ENCODE measurements around the gene UROC1. TPM values are rescaled to one million over a fixed set of nuclear protein-coding genes. Genes with fewer than 3 reads are reported as not detected.
"Not testable (repeated sequence)": the region's sequence is repeated elsewhere in the genome, so short reads cannot be mapped to it uniquely, and the experiment has no call there.

The UROC1 gene
- total RNA-seq, 1 donor from 2014 or later, result not detected

DNA sequence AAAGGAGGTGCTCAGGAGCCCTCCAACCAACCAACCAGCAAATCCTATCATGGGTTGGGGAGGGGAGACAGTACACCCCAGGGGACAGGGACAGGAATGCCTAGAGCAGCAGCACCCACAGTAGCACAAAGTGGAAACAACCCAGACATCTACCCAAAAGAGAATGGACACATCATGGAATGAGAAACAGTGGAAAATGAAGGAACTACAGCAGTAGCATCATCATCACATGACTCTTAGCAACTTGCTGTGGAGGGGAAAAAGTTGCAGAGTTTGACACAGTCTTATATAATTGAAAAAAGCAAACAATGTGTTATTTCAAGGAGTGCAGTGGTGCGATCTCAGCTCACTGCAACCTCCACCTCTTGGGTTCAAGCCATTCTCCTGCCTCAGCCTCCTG is 30.1 kb upstream of the UROC1 start:
- DNase-seq (ENCODE audit: low read depth), result no peak

DNA sequence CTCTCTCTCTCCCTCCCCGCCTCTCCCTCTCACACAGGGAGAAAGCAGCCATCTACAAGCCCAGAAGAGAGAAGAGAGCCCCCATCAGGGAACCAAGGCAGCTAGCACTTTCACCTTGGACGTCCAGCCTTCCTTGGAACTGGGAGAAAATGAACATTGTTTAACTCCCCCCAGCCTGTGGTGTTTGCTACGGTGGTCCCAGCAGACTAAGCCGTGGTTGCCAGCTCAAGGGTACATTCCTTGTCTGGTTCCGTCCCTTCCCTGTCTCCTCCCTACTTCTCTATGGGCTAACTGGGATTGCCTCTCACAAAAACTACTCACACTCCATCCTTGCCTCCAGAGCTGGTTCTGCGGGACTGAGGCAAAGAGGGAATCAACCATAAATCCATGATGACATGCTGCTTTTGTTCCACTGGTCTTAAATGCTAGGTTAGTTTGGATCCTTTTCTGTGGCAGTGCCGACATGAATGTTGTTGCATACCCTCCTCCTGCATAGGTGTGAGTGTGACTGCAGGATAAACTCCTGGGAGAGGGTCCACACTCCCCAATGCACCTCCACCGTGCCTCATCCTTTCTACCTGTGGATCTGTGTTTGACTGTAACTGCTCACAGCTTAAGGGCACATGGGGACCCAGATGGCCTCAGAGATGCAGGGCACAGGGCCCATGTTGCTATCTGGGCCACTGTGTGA is 29.1 kb upstream of the UROC1 start:
- DNase-seq (ENCODE audit: low read depth), result no peak

DNA sequence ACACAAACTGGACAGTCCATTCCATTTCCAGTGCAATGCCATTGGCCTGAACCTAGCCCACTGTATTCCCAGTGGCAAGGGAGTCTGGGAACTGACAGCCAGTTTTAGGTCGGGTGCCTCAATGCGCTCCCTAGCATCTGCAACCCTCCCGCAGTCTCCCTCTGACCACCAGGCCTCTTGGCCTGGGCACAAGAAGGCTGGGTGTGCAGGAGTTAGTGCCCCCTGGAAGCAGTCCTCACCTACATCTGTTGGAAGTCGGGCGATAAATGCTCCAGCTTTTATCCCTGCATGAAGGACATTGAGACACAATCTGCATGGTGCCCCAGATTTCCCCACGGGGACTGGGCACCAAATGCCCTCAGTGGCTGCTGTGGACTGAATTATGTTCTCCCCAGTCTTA is 28.4 kb upstream of the UROC1 start:
- DNase-seq (ENCODE audit: low read depth), result no peak

DNA sequence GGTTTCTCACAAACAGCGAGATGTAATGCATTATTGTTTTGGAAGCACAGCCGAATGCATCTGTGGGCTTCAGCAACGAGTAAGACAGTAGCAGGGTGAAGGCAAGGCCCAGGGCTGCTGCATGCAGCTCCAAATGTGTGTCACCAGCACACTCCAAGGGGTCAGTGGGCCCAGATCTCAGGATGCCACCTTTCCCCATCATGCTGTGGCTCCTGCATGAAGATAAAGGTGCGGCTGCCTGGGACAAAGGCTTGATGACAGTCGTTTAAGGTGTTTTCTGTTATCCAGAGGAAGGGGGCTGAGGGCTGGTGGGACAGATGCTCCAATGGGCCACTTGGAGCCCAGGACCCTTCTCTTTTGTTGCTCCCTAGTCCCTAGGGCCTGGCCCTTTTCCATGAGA is 28.0 kb upstream of the UROC1 start:
- DNase-seq (ENCODE audit: low read depth), result no peak

DNA sequence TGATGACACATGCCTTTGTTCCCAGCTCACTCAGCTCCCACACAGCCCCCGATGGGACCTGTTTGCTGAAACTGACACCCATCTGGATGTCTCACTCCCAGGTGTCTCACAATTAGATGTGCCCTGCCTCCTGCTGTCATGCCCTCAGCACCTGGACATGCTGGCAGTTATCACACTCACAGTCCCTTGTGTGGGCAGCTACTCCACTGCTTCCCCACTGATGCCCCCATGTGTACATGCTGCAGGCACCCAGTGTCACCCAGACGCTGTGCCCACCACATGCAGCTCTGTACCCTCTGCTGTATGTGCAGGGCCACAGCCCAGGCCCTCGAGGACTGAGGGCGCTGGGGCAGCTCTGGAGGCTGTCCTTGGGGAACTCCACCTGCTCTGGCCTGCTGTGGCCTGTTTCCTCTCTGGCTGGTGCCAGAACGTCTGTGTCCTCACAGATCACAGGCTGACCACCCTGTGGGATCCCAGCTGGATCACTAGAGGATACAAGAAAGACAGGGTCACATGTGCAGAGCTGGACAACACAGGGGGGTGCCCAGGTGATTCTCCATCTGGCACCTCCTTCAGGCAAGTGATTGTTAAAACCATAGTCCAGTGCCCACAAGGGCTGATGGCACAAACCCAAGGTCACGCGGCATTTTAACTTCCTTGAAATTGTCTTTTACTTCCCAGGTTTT is 27.2 kb upstream of the UROC1 start:
- DNase-seq (ENCODE audit: low read depth), result no peak

DNA sequence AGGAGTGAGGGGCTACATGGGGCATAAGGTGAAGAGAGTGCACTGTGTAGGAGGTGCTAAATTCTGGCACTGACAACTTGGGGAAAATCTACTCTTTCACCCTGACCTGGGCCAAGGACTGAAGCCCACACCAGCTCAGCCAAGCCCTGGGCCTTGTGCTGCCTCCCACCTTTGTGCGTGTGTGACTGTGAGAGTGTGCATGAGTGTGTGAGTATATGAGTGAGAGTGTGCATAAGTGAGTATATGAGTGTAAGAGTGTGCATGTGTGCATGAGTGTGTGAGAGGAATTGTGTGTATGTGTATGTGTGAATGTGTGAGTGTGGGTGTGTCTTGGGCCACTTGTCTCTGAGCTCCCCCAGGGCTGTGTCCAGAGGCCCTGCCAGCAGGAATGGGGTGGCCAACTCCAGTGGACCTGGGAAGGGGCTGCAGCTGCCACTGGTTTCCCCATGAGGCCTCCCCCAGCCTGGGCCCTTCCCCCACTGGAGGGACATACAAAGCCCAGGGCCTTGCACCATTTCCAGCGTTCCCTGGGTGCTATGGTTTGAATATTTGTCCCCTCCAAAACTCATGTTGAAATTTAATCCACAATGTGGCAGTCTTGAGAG is 26.0 kb upstream of the UROC1 start:
- DNase-seq (ENCODE audit: low read depth), result no peak

DNA sequence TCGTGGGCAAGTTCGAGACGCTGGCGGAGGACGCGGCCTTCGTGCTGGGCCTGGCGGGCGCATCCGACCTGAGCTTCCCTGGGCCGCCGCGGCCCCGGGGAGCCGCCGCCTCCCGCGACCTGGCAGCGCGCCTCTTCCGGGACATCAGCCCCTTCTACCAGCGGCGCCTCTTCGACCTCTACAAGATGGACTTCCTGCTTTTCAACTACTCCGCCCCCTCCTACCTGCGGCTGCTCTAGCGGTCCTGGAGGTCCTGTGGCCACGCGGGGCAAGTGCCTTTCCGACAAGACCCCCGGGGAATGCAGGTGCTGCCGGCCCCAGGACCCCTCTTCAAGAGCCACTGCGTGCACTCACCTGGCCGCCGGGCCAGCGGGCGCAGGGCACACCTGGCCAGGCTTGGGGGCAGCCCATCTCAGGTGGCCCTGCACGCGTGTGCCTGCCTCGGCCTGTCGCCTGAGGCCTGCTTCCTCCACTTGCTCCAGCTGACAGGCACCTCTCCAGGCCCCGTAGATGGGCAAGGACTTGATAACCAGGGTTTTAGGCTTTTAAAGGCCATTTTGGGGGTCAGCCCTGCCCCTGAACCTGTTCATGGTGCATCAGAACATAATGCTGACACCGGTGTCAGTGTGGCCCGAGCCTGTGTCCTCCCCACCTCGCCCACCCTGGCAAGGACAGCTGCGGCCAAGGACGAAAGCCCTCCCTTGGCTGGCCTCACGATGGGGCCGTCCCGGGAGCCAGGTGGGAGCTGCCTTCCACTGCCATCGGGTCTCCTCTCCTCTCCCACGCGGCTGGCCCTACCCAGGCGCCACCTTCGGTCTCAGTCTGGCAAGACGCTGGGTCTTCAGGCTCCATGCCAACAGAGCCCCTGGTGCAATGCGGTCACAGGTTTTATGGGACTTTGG is 25.0 kb upstream of the UROC1 start:
- DNase-seq (ENCODE audit: low read depth), result no peak

DNA sequence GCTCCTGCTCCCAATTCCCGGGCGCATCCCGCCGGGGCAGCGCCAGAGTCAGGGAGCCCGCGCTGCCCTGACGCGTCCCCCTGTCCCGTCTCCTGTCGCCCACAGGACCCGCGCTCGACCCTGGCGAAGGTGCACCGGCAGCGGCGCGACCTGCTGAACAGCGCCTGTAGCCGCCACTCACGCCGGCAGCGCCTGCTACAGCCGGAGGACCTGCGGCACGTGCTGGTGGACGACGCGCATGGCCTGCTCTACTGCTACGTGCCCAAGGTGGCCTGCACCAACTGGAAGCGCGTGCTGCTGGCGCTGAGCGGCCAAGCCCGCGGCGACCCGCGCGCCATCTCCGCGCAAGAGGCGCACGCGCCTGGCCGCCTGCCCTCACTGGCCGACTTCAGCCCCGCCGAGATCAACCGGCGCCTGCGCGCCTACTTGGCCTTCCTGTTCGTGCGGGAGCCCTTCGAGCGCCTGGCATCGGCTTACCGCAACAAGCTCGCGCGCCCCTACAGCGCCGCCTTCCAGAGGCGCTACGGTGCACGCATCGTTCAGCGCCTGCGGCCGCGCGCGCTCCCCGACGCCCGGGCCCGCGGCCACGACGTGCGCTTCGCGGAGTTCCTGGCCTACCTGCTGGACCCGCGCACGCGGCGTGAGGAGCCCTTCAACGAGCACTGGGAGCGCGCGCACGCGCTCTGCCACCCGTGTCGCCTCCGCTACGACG is 24.2 kb upstream of the UROC1 start:
- no peak for DNase-seq (ENCODE audit: low read depth)

DNA sequence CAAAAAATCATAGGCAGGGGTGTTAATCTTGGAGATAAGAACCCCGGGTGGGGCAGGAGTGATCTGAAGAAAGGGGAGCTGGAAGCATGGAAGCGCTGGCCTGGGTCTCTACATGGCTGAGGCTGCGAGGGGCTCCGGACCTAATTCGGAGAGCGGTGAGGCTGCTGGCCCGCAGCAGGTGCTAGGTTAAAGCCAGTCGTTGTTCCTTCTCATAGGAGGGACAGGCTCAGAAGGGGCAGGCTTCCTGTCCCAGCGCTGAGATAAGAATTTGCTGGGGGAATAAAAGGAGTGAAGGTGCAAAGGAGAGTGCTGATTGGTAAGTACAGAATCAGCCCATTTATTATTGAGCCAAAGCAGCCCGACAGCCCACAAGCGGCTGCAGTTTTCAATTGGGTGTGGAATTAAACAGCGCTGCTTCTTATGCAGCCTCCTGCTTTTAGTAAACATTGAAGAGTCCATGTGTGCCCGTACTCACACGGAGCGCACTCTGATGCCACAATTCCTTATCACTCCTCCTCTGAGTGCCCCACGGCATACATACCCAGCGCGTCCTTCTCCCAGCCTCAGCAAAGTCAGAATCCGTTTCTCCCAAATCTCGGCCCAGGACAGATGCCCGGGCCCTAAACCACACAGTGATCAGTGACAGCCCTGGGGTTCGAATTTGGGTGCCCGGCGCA is 23.5 kb upstream of the UROC1 start:
- DNase-seq (ENCODE audit: low read depth), result no peak

DNA sequence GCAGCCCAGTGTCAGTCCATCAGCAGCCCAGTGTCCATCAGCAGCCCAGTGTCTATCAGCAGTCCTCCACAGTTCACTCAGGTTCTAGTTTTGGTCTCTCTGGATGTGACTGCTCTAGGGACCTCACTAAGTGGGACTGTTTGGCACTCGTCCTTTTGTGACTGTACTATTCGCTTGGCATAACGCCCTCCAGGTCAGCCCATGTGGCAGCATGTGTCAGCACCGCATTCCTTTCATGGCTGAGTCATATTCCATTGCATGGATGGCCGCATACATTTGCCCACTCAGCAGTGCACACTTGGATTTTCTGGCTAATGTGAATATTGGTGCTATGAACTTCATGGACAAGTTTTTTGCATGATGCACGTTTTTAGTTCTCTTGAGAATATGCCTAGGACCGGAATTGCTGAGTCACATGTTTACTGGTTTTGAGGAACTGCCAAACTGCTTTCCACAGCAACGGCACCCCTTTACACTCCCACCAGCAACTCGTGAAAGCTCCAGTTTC is 22.8 kb upstream of the UROC1 start:
- DNase-seq (ENCODE audit: low read depth), result peak; percentile 84

DNA sequence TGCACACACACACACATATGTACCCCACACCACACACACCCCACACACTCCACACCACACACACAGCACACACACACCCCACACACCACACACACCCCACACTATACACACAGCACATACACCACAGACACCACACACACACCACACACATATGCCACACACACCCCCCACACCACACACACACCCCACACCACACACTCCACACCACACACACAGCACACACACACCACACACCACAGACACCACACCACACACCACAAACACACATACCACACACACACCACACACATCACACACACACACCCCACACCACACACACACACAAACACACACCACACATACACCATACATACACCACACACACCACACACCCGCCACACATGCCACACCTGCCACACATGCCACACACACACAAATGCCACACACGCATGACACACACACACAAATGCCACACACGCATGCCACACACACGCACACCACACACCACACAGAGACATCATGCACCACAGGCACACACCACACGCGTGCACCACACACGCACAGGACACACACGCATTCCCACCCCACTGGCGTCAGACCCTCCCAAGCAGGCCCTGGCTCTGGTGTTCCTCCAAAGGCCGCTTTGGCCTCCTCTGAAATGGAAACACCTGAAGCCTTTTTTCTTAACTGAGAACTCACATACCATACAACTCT is 22.1 kb upstream of the UROC1 start:
- no peak for DNase-seq (ENCODE audit: low read depth)

DNA sequence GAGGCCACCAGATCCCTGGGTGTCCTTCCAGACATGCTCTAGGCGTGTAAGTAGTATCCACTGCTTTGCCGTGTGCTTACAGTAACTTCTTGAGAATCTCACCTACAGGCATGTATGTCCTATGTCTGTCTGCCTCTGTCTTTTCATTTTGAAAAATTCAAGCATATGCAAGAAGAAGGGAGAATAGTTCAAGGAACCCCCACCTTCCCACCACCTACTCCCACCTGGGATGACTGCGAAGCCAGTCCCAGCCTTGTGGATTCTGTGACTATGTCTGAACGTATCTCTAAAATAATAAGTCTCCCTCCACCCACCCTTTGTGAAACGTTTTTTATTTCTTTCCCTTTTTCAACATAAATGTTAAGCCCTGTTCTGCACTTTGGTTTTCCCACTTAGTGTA is 21.4 kb upstream of the UROC1 start:
- no peak for DNase-seq (ENCODE audit: low read depth)

DNA sequence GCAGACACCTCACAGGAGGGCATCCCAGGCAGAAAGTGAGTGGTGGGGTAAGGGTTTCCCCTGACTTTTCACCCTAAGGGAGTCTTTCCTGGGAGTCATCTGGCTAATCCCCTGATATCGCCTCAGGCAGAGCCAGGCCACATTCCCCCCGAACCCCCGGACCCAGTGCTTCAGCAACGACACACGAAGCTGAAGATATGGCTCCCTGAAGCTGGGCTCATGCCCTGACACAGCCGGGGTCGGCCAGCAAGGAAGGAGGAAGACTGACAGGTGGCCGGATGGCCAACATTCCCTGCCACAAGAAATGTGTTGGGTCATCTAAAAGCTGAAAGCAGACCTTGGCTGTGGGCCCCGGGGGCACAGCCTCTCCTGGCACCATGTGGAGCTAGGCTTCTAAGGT is 20.7 kb upstream of the UROC1 start:
- DNase-seq (ENCODE audit: low read depth), result peak; percentile 61

DNA sequence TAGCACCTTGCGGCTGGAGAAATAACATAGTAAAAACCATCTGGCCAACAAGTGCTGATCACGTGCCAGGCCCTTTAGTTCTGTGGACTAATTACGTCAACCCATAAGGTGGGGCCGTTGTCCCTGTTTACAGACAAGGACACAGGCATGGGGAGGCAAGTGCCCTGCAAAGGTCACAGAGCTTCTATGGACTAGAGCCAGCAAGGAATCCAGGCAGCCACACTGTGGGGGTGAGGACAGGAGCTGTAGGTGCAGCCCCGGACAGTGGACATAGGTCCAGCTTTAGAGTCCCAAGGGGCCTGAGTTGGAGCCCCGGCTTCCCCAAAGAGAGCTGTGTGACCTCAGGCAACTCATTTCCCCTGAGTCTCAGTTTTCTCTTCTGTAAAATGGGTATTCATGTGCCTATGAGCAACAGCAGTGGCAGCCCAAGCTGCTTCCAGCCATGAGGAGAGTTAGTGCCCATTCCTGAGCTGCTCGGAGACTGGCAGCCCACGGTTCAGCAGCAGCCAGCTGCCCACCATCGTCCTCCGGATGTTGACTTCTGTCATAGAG is 20.2 kb upstream of the UROC1 start:
- no peak for DNase-seq (ENCODE audit: low read depth)

DNA sequence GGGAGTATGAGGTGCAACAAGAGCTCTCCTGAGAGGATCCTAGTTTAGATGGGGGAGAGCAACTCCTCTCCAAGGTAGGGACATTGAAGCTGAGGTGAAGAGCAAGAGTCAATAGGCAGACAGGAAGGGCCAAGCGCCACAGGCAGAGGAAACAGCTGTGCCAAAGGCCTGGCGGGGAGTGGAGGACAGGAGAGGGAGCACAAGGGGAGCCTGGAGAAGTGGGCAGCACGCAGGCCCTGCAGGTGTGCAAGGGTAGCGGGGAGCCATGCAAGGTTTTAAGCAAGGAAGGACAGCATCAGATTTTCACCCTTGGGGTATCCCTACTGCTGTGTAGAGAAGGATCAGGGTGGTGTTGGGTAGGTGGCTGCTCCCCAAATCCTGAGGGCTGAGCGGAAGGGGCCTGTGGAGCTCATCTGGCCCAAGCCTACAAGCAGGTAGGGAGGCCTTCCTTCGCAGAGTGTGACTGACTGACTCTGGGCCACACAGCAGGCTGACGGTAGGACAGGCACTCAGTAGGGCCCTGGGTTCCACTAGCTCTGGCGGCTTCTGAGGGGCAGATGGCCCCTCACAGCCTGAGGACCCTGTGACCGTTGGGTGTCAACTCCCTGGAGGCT is 19.6 kb upstream of the UROC1 start:
- DNase-seq (ENCODE audit: low read depth), result no peak

DNA sequence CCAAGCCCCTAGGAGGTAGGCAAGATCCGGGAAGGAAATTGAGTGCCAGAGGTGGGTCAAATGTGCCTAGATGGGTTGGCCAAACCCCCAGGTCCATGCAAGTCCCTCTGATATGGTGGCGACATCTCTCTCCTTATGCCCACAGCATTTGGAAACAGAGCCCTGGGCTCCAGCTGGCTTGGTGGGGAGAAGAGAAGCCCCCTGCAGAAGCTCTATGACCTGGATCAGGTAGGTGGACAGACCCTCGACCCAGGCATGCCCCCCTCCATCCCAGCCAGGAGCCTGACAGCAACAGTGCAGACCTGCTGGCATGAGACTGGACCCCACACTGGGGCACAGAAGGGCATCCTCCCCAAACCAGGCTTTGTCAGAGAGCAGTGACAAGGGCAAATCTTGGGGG is 18.6 kb upstream of the UROC1 start:
- DNase-seq (ENCODE audit: low read depth), result no peak

DNA sequence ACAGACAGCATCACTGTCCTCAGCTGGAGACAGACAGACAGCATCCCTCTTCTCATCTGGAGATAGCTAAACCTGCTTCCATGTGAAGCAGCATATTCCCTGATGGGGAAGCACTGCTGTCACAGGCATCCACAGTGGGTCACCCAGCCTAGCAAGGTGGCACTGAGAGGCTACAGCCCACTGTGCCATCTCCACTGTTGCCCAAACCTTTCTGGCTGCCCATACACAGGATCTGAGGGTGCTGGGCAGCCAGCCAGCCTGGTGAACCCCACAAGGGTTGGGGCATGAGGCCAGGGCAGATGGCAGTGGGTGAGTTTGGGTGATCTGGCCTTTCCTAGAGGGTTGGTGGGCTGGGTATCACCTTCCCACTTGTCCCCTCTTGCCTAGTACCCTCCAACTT is 18.1 kb upstream of the UROC1 start:
- no peak for DNase-seq (ENCODE audit: low read depth)

DNA sequence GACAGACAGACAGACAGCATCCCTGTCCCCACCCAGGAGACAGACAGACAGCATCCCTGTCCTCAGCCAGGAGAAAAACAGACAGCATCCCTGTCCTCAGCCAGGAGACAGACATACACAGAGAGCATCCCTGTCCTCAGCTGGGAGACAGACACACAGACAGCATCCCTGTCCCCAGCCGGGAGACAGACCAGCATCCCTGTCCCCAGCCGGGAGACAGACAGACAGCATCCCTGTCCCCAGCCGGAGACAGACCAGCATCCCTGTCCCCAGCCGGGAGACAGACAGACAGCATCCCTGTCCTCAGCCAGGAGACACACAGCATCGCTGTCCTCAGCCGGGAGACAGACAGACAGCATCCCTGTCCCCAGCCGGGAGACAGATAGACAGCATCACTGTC is 17.1 kb upstream of the UROC1 start:
- DNase-seq (ENCODE audit: low read depth), result not testable (repeated sequence)

DNA sequence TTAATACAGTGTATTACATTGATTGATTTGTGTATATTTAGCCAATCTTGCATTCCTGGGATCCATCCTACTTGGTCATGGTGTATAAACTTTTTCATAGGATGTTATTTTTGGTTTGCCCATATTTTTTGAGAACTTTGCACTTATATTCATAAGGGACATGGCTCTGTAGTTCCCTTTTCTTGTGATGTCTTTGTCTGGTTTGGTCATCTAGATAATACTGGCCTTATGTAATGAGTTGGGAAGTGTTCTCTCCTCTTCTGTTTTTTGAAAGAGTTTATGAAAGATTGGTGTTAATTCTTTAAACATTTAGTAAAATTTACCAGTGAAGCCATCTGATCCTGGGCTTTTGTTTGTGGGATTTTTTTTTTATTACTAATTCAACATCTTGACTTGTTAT is 15.9 kb upstream of the UROC1 start:
- no peak for DNase-seq (ENCODE audit: low read depth)

All from myocyte (in vitro differentiated cells).